ENCODE data around the gene PDE8B.

PDE8B gene

DNA sequence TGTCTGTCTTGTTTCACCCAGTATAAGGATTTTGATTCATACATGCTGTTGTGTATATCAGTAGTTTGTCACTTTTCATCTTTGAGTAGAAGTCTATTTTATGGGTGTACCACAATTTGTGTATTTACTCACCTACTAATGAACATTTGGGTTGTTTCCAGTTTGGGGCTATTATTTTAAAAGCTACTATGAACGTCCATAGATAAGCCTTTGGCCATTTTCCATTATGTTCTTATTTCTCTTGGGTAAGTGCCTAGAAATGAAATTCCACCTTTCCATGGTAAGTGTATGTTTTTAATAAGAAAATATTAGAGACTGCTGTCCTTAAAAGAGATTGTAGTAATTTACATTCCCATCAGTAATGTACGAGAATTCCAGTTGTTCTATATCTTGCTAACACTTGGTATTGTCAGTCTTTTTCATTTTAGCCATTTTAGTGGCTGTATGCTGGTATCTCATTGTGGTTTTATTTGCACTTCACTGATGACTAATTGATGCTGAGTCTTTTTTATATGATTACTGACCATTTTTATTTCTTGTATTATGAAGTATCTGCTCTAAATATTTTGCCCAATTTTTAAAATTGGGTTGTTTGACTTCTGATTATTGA lies 17.9 kb upstream of the PDE8B start:
- DNase-seq = no peak

DNA sequence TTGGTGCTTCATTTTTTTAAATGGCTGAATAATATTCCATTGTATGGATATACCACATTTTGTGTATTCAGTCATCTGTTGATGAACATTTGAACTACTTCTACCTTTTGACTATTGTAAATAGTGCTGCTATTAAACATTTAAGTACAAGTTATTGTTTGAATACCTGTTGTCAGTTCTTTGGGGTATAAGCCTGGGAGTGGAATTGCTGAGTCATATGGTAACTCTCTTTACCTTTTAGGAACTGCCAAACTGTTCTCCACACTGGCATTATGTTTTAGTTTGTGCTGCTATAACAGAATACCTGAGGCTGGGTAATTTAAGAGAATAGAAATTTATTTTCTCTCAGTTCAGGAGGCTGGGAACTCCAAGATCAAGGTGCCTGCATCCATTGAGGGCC lies 15.7 kb upstream of the PDE8B start:
- DNase-seq = no peak

DNA sequence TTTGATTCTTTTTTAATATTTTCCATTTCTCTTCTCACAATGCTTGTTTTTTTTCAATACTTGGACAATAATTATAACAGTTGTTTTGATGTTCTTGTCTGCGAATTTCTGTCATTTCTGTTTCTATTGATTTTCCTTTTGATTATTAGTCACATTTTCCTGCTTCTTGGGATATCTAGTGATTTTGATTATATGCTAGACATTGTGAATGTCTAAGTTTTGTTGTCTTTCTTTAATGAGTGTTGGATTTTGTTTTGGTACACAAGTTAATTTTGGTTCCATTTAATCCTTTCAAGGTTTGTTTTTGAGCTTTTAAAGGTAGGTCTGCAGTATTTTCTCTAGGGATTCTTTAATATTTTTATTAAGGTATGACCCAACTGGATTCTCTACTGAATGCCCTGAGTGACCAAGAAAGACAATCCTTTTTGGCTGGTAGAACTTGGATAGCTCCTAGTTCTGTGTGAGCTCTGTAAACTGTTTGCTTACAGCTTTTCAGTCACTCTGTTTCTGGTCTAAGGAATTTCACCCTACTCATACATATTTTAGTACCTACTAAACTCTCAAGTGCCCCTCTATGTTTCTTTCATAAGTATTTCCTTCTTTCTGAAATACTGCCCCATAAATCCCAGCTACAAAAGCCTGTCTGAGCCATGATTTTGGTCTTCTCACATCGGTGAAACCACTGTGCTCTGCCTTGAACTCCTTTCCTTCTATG lies 12.5 kb upstream of the PDE8B start:
- no peak for DNase-seq

DNA sequence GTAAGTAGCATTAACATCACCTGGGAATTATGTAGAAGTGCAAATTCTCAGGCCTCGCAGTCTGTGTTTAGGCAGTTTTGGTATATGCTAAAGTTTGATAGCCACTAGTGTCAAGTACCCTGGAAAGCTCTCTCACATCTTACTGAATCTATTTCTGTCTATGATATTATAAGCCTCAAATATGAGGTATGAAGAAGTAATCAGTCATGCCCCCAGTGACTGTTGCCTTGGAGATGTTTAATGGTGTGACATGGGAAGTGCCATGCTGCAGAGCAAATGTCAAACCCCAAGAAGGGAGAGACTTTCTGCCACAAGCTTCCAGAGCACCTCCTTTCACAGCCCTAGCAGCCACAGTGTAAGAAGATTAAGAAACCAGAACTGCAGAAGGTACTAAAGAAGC lies 9.8 kb upstream of the PDE8B start:
- DNase-seq = no peak

DNA sequence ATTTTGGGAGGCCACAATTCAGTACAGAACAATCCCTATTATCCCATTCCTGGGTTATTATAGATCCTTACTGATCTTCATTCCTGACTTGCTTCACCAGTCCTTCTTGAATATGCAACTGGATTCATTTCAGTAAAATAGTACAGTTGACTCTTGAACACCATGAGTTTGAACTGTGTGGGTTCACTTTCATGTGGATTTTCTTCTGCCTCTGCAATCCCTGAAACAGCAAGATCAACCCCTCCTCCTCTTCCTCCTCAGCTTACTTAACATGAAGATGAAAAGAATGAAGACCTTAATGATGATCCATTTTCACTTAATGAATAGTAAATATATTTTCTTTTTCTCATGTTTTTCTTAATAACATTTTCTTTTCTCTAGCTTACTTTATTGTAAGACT lies 8.3 kb upstream of the PDE8B start:
- no peak for DNase-seq

DNA sequence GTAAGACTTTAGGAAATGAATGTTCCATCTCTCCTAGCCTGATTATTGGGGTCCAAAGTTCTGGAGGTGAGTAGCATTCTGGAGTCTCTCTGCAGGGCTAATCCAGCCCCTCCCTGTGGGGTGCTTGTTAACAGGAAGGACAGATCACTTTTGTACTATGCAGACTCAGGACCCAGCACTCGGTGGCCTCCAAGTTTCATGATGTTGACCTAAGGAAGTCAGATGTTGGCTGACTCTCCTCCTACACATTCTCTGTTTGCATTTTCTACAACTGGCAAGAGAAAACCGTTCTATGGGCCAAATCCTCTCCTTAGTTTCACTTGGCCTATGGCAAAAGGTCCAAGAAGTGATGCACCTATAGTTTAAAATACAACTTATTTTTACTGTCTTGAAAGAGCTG lies 5.5 kb upstream of the PDE8B start:
- DNase-seq = no peak

DNA sequence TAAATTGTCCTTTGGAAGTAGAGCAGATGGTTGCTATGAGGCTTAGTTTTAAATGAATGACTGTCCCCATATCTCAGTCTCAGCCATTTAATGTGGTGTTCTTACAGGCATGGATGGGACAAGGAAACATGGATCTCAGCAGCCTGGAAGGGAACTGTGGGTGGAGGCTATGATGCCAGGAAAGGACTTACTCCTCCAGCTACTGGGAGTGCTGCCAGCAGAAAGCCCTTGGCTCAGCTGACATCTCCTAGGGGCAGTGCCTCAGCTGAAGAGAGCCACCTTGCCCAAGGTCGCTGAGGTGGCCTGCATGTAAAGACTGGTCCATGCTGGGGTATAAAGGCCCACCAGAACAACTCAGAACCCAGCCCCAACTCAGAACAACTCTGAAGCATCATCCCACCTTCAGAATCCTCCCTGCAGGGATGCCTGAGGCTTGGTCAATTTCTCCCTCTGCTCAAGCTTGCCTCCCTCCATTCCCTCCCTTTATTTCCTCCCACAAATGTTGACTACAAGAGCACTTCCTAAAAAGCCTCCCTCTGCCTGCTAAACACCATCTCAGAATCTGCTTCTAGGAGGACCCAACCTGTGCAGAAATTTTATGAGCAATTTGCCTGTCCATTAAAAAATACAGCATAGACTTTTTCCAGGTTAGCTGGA lies 1.8 kb upstream of the PDE8B start:
- no peak for DNase-seq

DNA sequence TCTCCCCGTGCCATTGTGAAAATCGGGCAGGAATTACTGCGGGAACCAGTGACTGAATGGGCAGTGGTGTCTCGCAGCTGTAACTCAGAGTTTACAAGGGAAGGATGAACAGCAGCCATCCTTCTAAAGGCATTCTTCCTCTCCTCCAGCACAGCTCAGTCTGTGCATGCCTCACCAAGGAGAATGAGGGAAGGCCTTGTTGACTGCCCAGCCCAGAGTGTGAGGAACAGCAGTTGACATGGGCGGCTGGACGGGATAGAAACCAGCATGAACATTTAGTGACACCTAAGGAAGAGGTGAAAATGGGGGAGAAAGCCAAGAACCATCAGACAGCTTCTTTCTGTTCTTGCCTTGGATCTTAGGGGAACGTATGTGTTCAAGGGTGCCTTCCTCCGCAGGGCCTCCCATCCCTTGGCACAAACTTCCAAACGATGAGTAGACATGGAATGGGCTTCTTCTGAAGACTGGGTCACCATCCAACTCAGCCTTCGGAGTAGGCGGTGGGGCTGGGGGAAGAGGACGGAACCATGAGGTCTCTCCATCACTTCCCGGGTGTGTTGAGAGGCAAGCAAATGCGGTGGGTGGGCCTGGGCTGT lies 887 bp upstream of the PDE8B start:
- DNase-seq = no peak

DNA sequence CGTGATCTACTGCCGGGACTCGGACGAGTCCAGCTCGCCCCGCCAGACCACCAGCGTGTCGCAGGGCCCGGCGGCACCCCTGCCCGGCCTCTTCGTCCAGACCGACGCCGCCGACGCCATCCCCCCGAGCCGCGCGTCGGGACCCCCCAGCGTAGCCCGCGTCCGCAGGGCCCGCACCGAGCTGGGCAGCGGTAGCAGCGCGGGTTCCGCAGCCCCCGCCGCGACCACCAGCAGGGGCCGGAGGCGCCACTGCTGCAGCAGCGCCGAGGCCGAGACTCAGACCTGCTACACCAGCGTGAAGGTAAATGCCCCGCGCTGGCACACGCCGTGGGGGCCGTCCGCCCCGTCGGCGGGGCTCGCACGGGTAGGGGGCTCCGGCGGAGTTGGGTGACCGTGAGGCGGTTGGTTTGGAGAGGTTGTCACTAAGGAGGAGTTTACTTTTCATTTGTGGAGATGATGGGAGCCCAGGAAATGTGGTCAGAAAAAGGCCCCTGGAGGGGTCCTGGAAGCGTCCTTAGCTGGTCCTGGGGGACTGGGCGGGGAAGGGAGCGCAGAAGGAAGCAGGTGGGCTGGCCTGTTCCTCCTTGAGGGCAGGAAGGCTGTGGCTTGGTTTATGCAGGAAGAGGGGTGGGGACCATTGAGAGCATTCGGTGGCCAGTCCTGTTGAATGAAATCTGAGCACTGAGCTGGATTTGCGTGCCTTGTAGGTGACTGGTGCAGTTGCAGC lies 647 bp downstream of the PDE8B start:
- no peak for DNase-seq

DNA sequence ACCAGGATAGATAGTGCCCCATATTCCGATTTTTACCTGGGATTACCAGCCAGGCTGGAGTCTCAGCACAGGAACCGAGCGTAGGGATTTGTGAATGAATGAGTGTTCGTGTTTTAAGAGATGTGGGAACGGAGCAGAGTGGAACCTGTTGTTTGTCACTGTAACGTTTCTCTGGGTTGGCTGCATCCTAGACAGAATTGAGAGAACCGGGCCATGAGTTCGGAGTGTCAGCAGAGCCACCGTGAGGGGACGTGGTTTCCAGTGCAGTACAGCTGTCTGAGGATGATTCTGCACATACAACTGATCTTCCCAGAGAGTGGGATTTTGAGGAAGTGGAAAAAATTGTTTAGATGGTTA lies 1.2 kb downstream of the PDE8B start:
- DNase-seq = no peak

DNA sequence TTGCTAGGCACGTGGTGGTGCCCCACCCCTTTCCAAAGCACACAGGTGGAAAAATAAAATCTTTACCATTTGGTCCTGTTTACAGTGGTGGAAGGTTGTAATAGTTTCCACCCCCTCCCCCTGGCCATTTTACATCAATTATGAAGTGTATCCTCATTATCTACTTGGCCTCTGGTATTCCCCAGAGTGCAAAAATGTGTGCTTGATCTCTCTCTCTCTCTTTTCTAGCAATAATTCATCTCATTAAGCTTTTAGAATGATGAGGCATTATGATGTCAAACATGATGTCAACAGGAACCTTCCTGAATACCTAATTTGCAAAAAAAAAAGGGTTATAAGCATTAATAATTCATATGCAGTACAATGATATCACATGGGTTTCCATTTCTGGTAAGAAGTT lies 3.1 kb downstream of the PDE8B start:
- no peak for DNase-seq

DNA sequence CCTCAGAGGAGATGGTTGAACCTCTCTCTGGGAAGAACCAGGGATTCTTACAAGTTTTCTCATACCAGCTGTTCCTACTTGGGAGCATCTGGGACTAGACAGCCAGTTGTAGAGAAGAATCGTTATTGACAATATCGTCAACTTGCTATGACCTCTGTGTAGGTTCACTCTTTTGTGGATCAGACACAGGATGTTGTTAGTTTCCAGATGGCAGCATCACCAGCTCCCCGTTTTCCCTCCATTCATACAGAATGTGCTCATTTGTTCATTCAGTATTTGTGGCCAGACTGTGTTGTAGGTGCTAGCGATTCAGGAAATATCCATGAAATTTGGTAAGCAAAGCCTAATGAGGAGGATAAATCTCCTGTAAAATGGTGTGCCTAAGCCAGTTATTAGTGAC lies 3.7 kb downstream of the PDE8B start:
- no peak for DNase-seq

DNA sequence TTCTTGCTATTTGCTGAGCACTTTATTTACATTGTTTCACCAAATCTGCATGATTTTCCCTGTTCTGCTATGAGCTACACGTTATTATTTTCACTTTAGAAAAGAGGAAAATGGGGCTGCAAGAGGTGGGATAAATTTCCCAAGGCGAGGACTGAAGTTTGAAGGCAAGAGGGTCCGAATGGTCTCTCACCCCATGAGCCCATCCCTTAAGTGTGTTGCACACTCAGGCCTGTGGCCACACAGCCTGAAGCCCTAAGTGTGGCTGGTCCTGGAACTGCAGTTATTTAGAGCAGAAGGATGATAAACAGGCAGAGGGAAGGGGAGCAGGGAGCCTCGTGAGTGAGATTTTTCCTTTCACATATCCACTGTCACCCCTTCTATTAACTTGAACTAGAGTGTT lies 7.8 kb downstream of the PDE8B start:
- DNase-seq = no peak

DNA sequence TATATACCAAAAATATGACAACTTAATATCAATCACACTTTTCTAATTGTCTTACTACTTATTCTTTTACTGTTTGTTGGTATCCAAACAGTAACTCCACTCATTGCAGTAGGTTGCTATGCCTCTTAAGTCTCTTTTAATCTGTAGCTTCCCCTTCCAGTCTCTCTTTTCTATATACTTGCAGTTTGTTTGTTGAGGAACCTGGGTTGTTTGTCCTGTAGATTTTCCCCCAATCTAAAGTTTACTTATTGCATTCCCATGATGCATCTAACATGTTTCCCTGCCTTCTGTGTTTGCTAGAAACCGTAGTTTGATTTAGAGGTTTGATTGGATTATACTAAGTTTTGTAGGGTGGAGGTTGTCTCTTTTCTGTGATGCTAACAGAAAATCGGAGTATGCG lies 10.6 kb downstream of the PDE8B start:
- DNase-seq = no peak

DNA sequence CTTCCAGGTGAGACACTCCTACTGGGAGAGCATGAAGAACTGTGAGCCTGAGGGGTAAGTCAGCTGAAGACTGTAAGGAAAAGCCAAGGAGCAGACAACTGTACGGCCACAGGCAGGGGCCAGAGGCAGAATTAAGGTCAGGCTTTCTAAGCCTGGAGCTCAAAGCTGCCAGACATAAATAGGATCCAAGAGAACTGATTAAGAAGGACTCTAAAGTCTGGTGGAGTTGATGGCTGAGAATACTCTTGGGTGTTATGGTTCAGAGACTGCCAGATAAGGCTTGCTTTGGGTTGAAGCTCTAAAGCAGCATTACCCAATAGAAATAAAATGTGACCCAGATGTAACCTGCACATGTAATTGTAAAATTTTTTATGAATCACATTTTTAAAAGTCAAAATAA lies 12.2 kb downstream of the PDE8B start:
- DNase-seq = no peak

DNA sequence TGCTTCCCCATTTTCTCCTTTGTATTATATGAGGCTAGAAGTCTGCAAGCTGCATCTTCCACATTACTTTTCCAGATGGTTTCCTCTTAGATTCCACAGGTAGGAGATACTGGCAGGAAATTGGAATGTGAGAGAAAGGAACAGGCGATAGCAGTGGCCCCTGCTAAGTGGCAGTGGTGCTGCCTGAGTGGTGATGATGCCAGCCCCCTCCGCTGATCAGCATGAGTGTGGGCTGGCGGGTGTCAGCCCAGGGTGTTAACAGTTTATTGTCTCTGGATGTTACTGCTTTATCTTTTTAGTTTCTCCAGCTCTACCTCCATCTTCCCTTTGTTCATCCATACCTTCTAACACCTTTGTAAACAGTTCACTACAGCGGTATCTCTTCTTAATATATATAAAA lies 13.2 kb downstream of the PDE8B start:
- DNase-seq = no peak

DNA sequence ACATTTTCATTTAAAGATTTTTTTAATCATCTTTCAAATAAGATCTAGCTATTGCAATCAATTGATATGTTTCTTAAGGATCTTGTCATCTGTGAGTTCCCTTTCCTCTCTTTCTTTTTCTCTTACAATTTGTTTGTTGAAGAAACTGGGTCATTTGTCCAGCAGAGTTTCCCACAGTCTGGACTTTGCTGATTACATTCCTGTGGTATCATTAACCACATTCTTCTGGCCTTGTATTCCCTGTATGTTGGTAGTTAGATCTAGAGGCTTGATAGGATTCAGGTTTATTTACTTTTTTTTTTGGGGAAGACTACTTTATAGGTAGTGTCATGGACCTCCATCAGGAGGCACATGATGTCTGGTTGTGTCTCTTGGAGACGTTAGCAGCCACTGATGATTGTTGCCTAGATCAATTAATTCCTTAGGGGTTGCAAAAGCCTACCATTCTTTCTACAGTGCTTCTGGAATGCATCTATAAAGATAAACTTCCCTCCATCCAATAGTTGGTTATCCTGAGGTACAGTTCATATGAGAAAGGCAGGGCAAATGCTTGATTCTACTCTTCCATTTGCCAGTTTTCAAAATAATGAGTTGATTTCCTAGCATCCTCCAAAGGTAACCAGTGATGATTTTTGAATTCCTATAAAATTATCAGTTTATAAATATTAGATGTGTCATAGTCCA lies 14.3 kb downstream of the PDE8B start:
- peak; percentile 32 for DNase-seq

DNA sequence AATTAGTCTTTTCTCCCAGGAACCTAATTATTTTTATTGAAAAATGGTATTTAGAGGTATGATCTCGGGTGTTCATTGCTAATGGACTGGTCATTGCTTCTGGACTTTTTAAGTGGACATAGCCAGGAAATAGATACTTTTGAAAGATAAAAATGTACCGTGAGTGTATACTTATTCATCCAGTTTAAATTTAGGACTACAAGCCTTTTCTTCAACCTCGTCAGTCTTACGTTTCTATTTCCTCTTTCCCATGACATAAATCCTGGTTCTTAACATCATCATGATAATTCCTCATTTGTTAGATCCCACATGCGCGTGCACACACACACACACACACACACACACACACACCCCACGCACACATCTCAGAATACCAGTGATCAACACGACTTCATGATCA lies 15.1 kb downstream of the PDE8B start:
- no peak for DNase-seq

DNA sequence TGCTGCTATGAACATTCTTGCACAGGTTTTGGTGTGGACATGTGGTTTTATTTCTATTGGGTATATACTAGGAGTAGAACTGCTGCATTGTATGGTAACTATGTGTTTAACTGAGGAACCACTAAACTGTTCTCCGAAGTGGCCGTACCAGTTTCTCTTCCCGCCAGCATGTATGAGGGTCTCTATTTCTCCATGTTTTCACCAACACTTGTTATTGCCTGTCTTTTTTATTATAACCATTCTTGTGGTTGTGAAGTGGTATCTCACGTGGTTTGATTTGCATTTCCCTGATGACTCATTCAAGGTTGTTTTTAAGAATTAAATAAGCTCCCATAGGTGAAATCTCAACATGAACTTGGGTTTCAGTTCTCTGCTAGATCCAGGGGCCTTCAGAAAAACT lies 19.4 kb downstream of the PDE8B start:
- DNase-seq = no peak

DNA sequence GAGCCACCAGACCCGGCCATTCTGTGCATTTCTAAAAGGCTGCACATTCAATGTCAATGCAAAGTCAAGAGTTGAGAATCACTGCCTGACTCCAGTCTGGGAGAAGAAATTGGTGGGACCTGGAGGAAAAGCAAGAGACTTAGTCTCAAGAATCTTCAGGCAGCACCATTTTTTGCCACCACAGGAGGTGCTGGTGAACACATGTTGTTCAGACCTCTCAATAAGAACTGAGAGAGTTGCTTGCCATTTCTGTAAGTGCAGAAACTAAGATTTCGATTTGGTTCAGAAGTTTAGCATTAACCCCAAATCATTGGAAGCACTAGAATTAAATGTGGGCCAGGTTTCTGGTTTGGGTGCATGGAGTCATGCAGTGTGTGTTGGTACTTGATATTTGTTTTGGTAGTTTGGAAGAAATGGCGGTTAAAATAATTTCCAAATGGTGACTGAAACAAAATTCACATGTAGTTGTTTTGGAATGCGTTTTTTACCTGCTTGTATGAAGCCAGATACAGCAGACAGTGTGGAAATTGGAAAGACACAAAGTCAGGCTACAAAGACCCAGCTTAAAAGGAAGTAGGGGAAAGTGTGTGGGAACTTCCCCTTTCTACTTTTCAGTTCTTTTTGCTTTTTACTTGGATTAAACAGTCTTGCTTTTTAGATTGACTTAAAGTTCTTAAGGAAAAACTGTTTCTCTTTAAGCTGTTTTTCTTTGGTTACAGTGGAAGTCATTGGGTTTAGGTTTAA lies 20.4 kb downstream of the PDE8B start:
- DNase-seq = no peak

DNA sequence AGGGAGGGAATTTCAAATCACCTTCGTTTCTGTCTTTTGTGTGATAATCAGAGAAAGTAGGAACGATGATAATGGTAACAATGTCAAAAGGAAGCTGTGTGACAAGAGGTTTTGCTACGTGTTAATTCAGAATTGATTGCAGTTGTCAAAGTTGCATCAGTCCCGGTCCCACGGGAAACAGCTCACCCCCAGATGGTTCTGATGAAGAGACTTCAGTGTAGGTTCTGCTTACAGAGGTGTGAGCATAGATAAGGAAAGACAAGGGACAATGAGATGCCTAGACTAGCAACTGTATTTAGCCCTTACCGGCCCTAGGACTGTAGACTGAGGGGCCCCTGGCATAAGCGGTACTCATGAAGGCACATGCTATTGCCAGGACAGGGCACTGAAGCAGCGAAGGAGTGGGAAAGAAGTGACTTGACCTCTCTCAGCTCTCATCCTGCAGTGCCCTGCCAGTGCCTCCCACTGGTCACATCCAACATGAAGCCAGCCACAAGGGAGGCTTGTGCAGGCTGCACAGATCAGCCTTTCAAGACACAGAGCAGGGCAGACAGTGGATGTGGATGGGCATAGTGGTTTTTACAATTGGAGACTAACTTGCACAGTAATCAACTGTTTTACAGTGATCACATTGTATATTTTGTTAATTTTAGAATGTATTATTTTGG lies 21.1 kb downstream of the PDE8B start:
- no peak for DNase-seq
